CD4-positive, alpha-beta T cell (primary cell): ENCODE results near the gene GCSAML. TPM values are rescaled to one million over a fixed set of nuclear protein-coding genes. Genes with fewer than 3 reads are reported as not detected.
A peak's percentile ranks its signal among the peaks of the same experiment; 100 is the strongest.

ENCODE experiments used
- ATAC-seq: fragments of 200-7000 bp; cut with Tn5 transposase; one replicate; pipeline ENCODE4 v1.10.0; 2022; ENCODE audit warnings: mild to moderate bottlenecking; ENCODE audit not compliant: poor library complexity
- CTCF ChIA-PET: fragments of 350-600 bp; sonication (Branson Sonifier 250); formaldehyde crosslinking; loops from one replicate; lab custom pipeline; 2021; ENCODE audit warnings: antibody characterized with exemption, inconsistent platforms; lab: Charles Lee
- POLR2A ChIA-PET: fragments of 350-600 bp; sonication (Branson Sonifier 250); formaldehyde crosslinking; loops from one replicate; lab custom pipeline; 2021; ENCODE audit warnings: antibody characterized with exemption, inconsistent platforms; lab: Charles Lee
- DNase-seq, 14 experiments: peaks; one replicate each; pipeline ENCODE4 v3.0.0-alpha.2; 2013 to 2020; ENCODE audit warnings: mixed read lengths in 2 of 14
- H3K27ac ChIP-seq, 2 donors: one replicate each; pipeline versions ENCODE4 v1.5.1 to v1.7.0; 2013; ENCODE audit warnings: low read length in 2 of 2, low read depth in 1 of 2, mild to moderate bottlenecking in 1 of 2
- H3K27me3 ChIP-seq, 2 experiments: 1 replicate in 1 of 2; 2 replicates in 1 of 2; pipeline versions ENCODE4 v1.6.1 to v1.7.0; 2013; ENCODE audit warnings: low read length in 2 of 2, control low read depth in 1 of 2, mild to moderate bottlenecking in 1 of 2, moderate library complexity in 1 of 2; ENCODE audit not compliant: insufficient read depth in 2 of 2, control insufficient read depth in 1 of 2
- H3K36me3 ChIP-seq: one replicate; pipeline ENCODE4 v1.6.1; 2013; ENCODE audit warnings: low read length, control low read depth; ENCODE audit not compliant: insufficient read depth
- H3K4me1 ChIP-seq: one replicate; pipeline ENCODE4 v1.6.1; 2013; ENCODE audit warnings: low read length, control low read depth; ENCODE audit not compliant: insufficient read depth
- H3K4me3 ChIP-seq: one replicate; pipeline ENCODE4 v1.5.1; 2013; ENCODE audit warnings: mild to moderate bottlenecking, low read length, moderate library complexity
- H3K9me3 ChIP-seq, 2 experiments: 1 replicate in 1 of 2; 2 replicates in 1 of 2; pipeline versions ENCODE4 v1.6.1 to v1.7.0; 2013; ENCODE audit warnings: low read length in 2 of 2, mild to moderate bottlenecking in 2 of 2, control low read depth in 1 of 2, moderate library complexity in 1 of 2; ENCODE audit not compliant: control insufficient read depth in 1 of 2, insufficient read depth in 1 of 2
- H3K27ac Mint-ChIP-seq: one replicate; pipeline ENCODE4 v1.8.0; 2020; ENCODE audit warnings: mixed read lengths
- H3K27me3 Mint-ChIP-seq: one replicate; pipeline ENCODE4 v1.8.0; 2021; ENCODE audit warnings: mixed read lengths
- H3K36me3 Mint-ChIP-seq: one replicate; pipeline ENCODE4 v1.8.0; 2021; ENCODE audit warnings: low read depth, mixed read lengths
- H3K4me1 Mint-ChIP-seq: one replicate; pipeline ENCODE4 v1.8.0; 2021; ENCODE audit warnings: low read depth, mixed read lengths
- H3K4me3 Mint-ChIP-seq: one replicate; pipeline ENCODE4 v1.8.0; 2020; ENCODE audit warnings: mild to moderate bottlenecking, mixed read lengths
- H3K9me3 Mint-ChIP-seq: one replicate; pipeline ENCODE4 v1.8.0; 2020; ENCODE audit warnings: mixed read lengths
- intact Hi-C, 2 experiments: fragments of 100-400 bp; cut with DNase I in 1 of 2; cut with micrococcal nuclease in 1 of 2; formaldehyde crosslinking; loops; one replicate each; pipeline versions ENCODE4 v1.15.1 to v1.9.0; 2023 to 2025; cut with DNase I, micrococcal nuclease
- total RNA-seq, 174 experiments: library from RNA in 2 of 174; stranded (reverse) in 2 of 174; gene quantifications; one replicate each; pipeline ENCODE4 v1.2.3 and lab custom pipeline; 2021 to 2026
- TF ChIP-seq, protein P1 (sequence below): fragments of 200-600 bp; IDR thresholded peaks from one replicate; pipeline ENCODE4 v1.8.0; 2022; ENCODE audit warnings: antibody characterized with exemption, mild to moderate bottlenecking

GCSAML gene
- total RNA-seq, 2 experiments from 2014 or later: not detected

DNA sequence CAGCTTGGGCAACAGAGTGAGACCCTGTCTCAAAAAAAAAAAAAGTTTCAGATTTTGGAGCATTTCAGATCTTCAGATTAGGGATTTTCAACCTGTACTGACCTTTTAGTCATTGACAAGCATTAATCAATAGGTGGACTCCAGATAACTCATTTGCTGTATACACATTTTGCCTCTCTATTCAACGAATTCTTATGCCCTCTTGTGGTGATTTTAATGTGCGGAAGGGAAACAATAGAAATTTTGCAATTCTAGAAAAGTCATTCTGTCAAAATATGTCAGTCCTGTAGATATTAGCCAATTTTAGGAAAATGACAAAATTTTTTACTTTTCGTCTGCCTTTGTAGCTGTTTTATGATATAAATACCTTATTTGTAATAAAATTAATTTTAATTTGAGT lies 27.6 kb downstream of the GCSAML start:
- DNase-seq: peak in 2 of 14 experiments; percentile 12 to 18
- H3K4me1 Mint-ChIP-seq: no peaks in the 10 kb centered on the region
- no peak for ATAC-seq

DNA sequence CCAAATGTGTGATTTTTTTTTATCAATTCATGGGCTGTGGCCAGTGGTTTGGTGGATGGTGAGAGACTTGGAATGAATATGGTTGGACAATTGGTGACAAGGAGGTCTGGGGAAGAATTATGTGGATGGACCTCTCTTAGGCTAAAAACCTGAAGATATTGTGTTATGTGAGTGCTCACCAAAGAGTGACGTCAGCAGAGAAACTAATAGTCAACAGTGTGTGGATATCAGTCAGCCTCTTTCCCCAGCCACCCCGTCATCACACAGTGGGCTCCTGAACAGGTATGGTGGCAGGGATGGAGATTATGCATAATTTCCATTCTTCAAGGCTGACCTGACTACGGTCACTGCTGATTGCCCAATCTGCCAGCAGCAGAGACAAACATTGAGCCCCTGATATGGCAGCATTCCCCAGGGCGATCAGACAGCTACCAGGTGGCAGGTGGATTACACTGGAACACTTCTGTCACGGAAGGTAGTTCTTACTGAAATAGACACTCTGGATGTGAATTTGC lies 30.1 kb downstream of the GCSAML start:
- Histone ChIP-seq H3K27ac (no peak overlapping the region), H3K4me1 (no peaks in the 10 kb centered on the region), H3K9me3 (no peaks in the 10 kb centered on the region), H3K4me3 (no peak overlapping the region), H3K36me3 (no peaks in the 10 kb centered on the region), H3K27me3 (no peaks in the 10 kb centered on the region)
- POLR2A ChIA-PET: no interaction called here
- Mint-ChIP-seq H3K36me3 (no peaks in the 10 kb centered on the region), H3K4me3 (no peak overlapping the region), H3K9me3 (no peaks in the 10 kb centered on the region), H3K27ac (no peak overlapping the region), H3K27me3 (peaks cover 8% of the 10 kb centered on the region), H3K4me1 (no peaks in the 10 kb centered on the region)
- CTCF ChIA-PET: no interaction called here
- ATAC-seq: no peak
- TF ChIP-seq, protein P1, sequence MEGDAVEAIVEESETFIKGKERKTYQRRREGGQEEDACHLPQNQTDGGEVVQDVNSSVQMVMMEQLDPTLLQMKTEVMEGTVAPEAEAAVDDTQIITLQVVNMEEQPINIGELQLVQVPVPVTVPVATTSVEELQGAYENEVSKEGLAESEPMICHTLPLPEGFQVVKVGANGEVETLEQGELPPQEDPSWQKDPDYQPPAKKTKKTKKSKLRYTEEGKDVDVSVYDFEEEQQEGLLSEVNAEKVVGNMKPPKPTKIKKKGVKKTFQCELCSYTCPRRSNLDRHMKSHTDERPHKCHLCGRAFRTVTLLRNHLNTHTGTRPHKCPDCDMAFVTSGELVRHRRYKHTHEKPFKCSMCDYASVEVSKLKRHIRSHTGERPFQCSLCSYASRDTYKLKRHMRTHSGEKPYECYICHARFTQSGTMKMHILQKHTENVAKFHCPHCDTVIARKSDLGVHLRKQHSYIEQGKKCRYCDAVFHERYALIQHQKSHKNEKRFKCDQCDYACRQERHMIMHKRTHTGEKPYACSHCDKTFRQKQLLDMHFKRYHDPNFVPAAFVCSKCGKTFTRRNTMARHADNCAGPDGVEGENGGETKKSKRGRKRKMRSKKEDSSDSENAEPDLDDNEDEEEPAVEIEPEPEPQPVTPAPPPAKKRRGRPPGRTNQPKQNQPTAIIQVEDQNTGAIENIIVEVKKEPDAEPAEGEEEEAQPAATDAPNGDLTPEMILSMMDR: no peak
- intact Hi-C loops: loop anchor here (5.0 kb wide), 1 partner anchor 187 kb away; no protein-coding TSS in a partner anchor
- DNase-seq: no peak

More for the DNA sequence above, 27.6 kb downstream of the GCSAML start:
- Mint-ChIP-seq H3K4me3 (no peak overlapping the region), H3K27ac (no peak overlapping the region), H3K36me3 (no peaks in the 10 kb centered on the region), H3K27me3 (peaks cover 16% of the 10 kb centered on the region), H3K9me3 (no peaks in the 10 kb centered on the region)
- Histone ChIP-seq H3K4me1 (no peaks in the 10 kb centered on the region), H3K27ac (no peak overlapping the region), H3K36me3 (no peaks in the 10 kb centered on the region), H3K9me3 (no peaks in the 10 kb centered on the region), H3K27me3 (peaks cover 0 to 2% of the 10 kb centered on the region in 2 experiments), H3K4me3 (no peak overlapping the region)
- TF ChIP-seq, protein P1: no peak
- ChIA-PET POLR2A (no interaction called here), CTCF (no interaction called here)
- intact Hi-C loops: loop anchor here (5.0 kb wide), 1 partner anchor 184 kb away; no protein-coding TSS in a partner anchor

DNA sequence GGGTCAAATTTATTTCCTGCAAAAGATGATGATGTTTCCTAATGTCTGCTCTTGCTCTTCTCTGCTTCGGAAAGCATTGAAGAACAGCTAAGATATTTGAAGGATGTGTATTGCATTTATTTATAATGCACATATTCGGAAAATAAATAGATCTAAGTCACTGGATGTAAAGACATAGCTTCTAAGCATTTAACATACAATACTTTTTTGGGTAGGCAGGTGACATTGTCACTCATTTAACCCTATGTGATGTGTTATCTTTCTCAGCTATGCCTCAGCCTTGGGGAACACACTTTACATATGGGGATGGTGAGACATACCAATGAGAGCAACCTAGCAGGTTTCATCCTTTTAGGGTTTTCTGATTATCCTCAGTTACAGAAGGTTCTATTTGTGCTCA lies 39.1 kb downstream of the GCSAML start, which contains the start of gene OR2G2:
TSS of gene OR2G2 (plus strand) at position 301 of the 400 bp plus-strand sequence. CDS start at position 301, 0 bp downstream.
- intact Hi-C loops: no loop called here
- Histone ChIP-seq H3K4me1 (no peaks in the 10 kb centered on the region), H3K36me3 (no peaks in the 10 kb centered on the region), H3K4me3 (no peak within 1 kb of the TSS), H3K9me3 (peaks cover 0 to 4% of the 10 kb centered on the region in 2 experiments), H3K27ac (no peak within 1 kb of the TSS), H3K27me3 (no peaks in the 10 kb centered on the region)
- ATAC-seq (no peak), DNase-seq (no peak)
- Mint-ChIP-seq H3K27me3 (peaks cover 15% of the 10 kb centered on the region), H3K27ac (no peak within 1 kb of the TSS), H3K36me3 (no peaks in the 10 kb centered on the region), H3K4me3 (no peak within 1 kb of the TSS), H3K9me3 (peaks cover 3% of the 10 kb centered on the region), H3K4me1 (no peaks in the 10 kb centered on the region)
- TF ChIP-seq, protein P1: no peak
- ChIA-PET CTCF (no interaction called here), POLR2A (no interaction called here)
